T-helper 2 cell treated with Interferon-gamma antibody and Interleukin-4, amounts not matched to agents 100 ng/mL and 5 ng/mL, for 36 hours (primary cell): Measurements from ENCODE around the gene XRCC2. TPM values are rescaled to one million over a fixed set of nuclear protein-coding genes. Genes with fewer than 3 reads are reported as not detected.

ENCODE experiments used
- intact Hi-C: fragments of 100-400 bp; cut with micrococcal nuclease; formaldehyde crosslinking; loops from one replicate; pipeline ENCODE4 v1.15.1; 2023
- total RNA-seq: library from RNA; stranded (reverse); gene quantifications from 2 replicates; pipeline ENCODE4 v1.2.3, GENCODE V29; 2022

The XRCC2 gene
- total RNA-seq, 1 donor from 2014 or later: 20.2 TPM

GRCh38 chr7:152618427-152618826 lies 57.5 kb downstream of the XRCC2 start:
- intact Hi-C loops: no loop called here

- intact Hi-C loops: no loop called here
These were observed 58.9 kb downstream of the XRCC2 start for GRCh38 chr7:152617056-152617455.

- intact Hi-C loops: no loop called here
These were observed 60.8 kb downstream of the XRCC2 start for GRCh38 chr7:152615031-152615741.

GRCh38 chr7:152608656-152609055 lies 67.3 kb downstream of the XRCC2 start:
- intact Hi-C loops: no loop called here

- intact Hi-C loops: no loop called here
These were observed 67.7 kb downstream of the XRCC2 start for GRCh38 chr7:152608208-152608607.

- intact Hi-C loops: no loop called here
These were observed 68.9 kb downstream of the XRCC2 start for GRCh38 chr7:152607007-152607406.

- intact Hi-C loops: no loop called here
These were observed 73.0 kb downstream of the XRCC2 start for GRCh38 chr7:152602962-152603361.

- intact Hi-C loops: no loop called here
These were observed 74.6 kb downstream of the XRCC2 start for GRCh38 chr7:152601305-152601798.

- intact Hi-C loops: no loop called here
These were observed 75.7 kb downstream of the XRCC2 start for GRCh38 chr7:152600266-152600665.

GRCh38 chr7:152597507-152597906 lies 78.4 kb downstream of the XRCC2 start:
- intact Hi-C loops: no loop called here

- intact Hi-C loops: no loop called here
These were observed 79.1 kb downstream of the XRCC2 start for GRCh38 chr7:152596824-152597223.

Other genes with a start within 250 kb of the XRCC2 start
- 58.0 and 66.3 TPM in 2 replicates for gene KMT2C, start 240.1 kb downstream of the XRCC2 start, total RNA-seq
- 6.0 and 7.5 TPM in 2 replicates for gene ACTR3B, start 83.6 kb upstream of the XRCC2 start, total RNA-seq